K562 (cell line): ENCODE data around the gene IFT22. TPM values are rescaled to one million over a fixed set of nuclear protein-coding genes. Genes with fewer than 3 reads are reported as not detected.

ENCODE experiments used
- BRD9 ChIP-seq: fragments of 450-650 bp; IDR thresholded peaks from 2 replicates; pipeline ENCODE4 v1.6.1; 2018; ENCODE audit warnings: low read depth; ENCODE audit not compliant: partially characterized antibody
- CSDE1 ChIP-seq, 2 experiments: fragments of 450-650 bp; IDR thresholded peaks; 2 replicates each; pipeline ENCODE4 v1.6.1; 2016; ENCODE audit warnings: mild to moderate bottlenecking in 1 of 2
- FOXJ3 ChIP-seq: sonication (generic); formaldehyde crosslinking; IDR thresholded peaks from 2 replicates; pipeline ENCODE4 v1.4.0; 2020; ENCODE audit warnings: mild to moderate bottlenecking, missing genetic modification reagents
- HDAC2 ChIP-seq: fragments of 450-650 bp; IDR thresholded peaks from 2 replicates; pipeline ENCODE4 v1.6.1; 2016; ENCODE audit warnings: mild to moderate bottlenecking
- HINFP ChIP-seq: fragments of 450-650 bp; conservative IDR thresholded peaks from 2 replicates; pipeline ENCODE4 v1.6.1; 2016; ENCODE audit warnings: missing genetic modification characterization, low read depth, mild to moderate bottlenecking, control low read depth, missing compliant biosample characterization
- HNRNPH1 ChIP-seq: fragments of 200-400 bp; formaldehyde crosslinking; optimal IDR thresholded peaks from 2 replicates; pipeline ENCODE3; 2017; ENCODE audit warnings: low read depth, mild to moderate bottlenecking, low read length, moderate library complexity
- KDM4B ChIP-seq, 2 experiments: fragments of 450-650 bp in 1 of 2; sonication (generic) in 1 of 2; IDR thresholded peaks; 2 replicates each; pipeline ENCODE4 v1.6.1; 2016 to 2017; ENCODE audit warnings: borderline replicate concordance in 2 of 2, antibody characterized with exemption in 1 of 2, low read depth in 1 of 2, mild to moderate bottlenecking in 1 of 2
- MAFK ChIP-seq: IDR thresholded peaks from 2 replicates; pipeline ENCODE4 v1.6.1; 2011; ENCODE audit warnings: low read length, improper control_type of control experiment
- NONO ChIP-seq, 2 experiments: fragments of 200-400 bp in 1 of 2; fragments of 450-650 bp in 1 of 2; formaldehyde crosslinking in 1 of 2; IDR thresholded peaks; 2 replicates each; pipeline ENCODE4 v1.6.1; 2017; ENCODE audit warnings: low read depth in 2 of 2, mild to moderate bottlenecking in 2 of 2, moderate library complexity in 2 of 2, low read length in 1 of 2
- RBM14 ChIP-seq: fragments of 200-400 bp; formaldehyde crosslinking; IDR thresholded peaks from 2 replicates; pipeline ENCODE4 v1.6.1; 2018; ENCODE audit warnings: low read depth, mild to moderate bottlenecking, low read length, moderate library complexity, borderline replicate concordance; ENCODE audit not compliant: insufficient read depth
- SAP30 ChIP-seq: fragments of 200-600 bp; sonication (generic); IDR thresholded peaks from 2 replicates; pipeline ENCODE4 v1.6.1; 2012; ENCODE audit warnings: borderline replicate concordance, low read depth, mild to moderate bottlenecking, moderate library complexity, low read length, control low read depth, inconsistent platforms; ENCODE audit not compliant: insufficient read depth, poor library complexity, severe bottlenecking
- SMARCA4 ChIP-seq: fragments of 450-650 bp; IDR thresholded peaks from 2 replicates; pipeline ENCODE4 v1.6.1; 2016
- ZBTB26 ChIP-seq: fragments of 450-650 bp; formaldehyde crosslinking; IDR thresholded peaks from 2 replicates; pipeline ENCODE4 v1.4.0; 2022; ENCODE audit warnings: missing genetic modification characterization
- ZNF584 ChIP-seq: fragments of 200-800 bp; sonication (Bioruptor generic); IDR thresholded peaks from 2 replicates; pipeline ENCODE4 v1.6.1; 2016; ENCODE audit warnings: low read depth, mild to moderate bottlenecking, missing genetic modification characterization, missing compliant biosample characterization
- ZNF740 ChIP-seq, 3 experiments: fragments of 200-800 bp in 1 of 3; sonication (Bioruptor generic) in 1 of 3; sonication (generic) in 1 of 3; formaldehyde crosslinking in 1 of 3; IDR thresholded peaks; 2 replicates each; pipeline versions ENCODE4 v1.6.1 to v1.8.0; 2016 to 2022; ENCODE audit warnings: mild to moderate bottlenecking in 2 of 3, missing compliant biosample characterization in 2 of 3, missing genetic modification characterization in 2 of 3, missing genetic modification reagents in 1 of 3
- polyA plus RNA-seq, 8 experiments: library from polyadenylated mRNA; depleted of rRNA in 4 of 8; stranded (reverse) in 5 of 8; unstranded in 3 of 8; fragments of >200 nt; fragmentation: Nextera tagmentation in 2 of 8; fragmentation: Illumina TruSeq in 1 of 8; extraction: Ambion mirVana in 2 of 8; extraction: Trizol in 1 of 8; gene quantifications; 2 replicates each; pipeline versions ENCODE4 v1.2.1 to v1.2.3, GENCODE V29; 2011 to 2014; ENCODE audit warnings: inconsistent platforms in 1 of 8, missing spikeins in 1 of 8
- total RNA-seq, 7 experiments: library from RNA; depleted of rRNA in 6 of 7; stranded (reverse); fragments of >200 nt in 6 of 7; fragmentation: Illumina TruSeq in 2 of 7; extraction: Trizol in 2 of 7; gene quantifications; 2 replicates each; pipeline versions ENCODE4 v1.2.1 to v1.2.3, GENCODE V29; 2011 to 2021; ENCODE audit warnings: low replicate concordance in 1 of 7

IFT22 gene
- total and polyA plus RNA-seq, 9 of the 15 experiments (the other 6 are each of a cell fraction or from before 2014, with no cell fraction given): 6.3 to 18.2 (median 7.7) TPM

- TF ChIP-seq ZNF584 (CRISPR knock-in tag) (peak; percentile 61; the same call in 1 of the 2 replicates), KDM4B (IDR thresholded peaks at IDR 0.05; ENCODE audit: borderline replicate concordance in 2 of 2, low read depth in 1 of 2) (peak in 1 of 2 experiments; percentile 41; a peak in 1 of 4 replicates), NONO (IDR thresholded peaks at IDR 0.05; ENCODE audit: low read depth in 2 of 2, low read length in 1 of 2) (no peak), MAFK (no peak), HDAC2 (peak; percentile 90), RBM14 (no peak), BRD9 (no peak), FOXJ3 (CRISPR knock-in tag) (peak; percentile 64; the same call in 1 of the 2 replicates), HINFP (tag) (no peak), HNRNPH1 (no peak), ZNF740 (CRISPR knock-in tag; IDR thresholded peaks at IDR 0.05) (no peak), ZNF740 (tag; IDR thresholded peaks at IDR 0.05) (no peak), SMARCA4 (peak; percentile 86), ZBTB26 (CRISPR knock-in tag) (no peak), SAP30 (no peak), CSDE1 (IDR thresholded peaks at IDR 0.05) (no peak)
Observed at GRCh38 chr7:101265622-101266516, 55.7 kb downstream of the IFT22 start (continued).
